GM23338 (cell line): ENCODE data around the gene NPHS1. TPM values are rescaled to one million over a fixed set of nuclear protein-coding genes. Genes with fewer than 3 reads are reported as not detected.

Source experiments
- ATAC-seq: fragments of 200-7000 bp; cut with Tn5 transposase; 3 replicates; pipeline ENCODE4 v1.9.1; 2020
- DNase-seq: peaks from one replicate; pipeline ENCODE4 v3.0.0-alpha.2; 2015; ENCODE audit warnings: low spot score
- H2AFZ ChIP-seq: fragments of 200-600 bp; sonication (generic); 2 replicates; pipeline ENCODE4 v1.8.0; 2016; ENCODE audit warnings: antibody characterized with exemption, mild to moderate bottlenecking, moderate library complexity
- H3F3A ChIP-seq: fragments of 200-600 bp; sonication (generic); replicated peaks from 2 replicates; pipeline ENCODE4 v1.8.0; 2017; ENCODE audit warnings: antibody characterized with exemption, mixed run types, low read depth
- H3K27ac ChIP-seq: fragments of 200-600 bp; sonication (generic); 2 replicates; pipeline ENCODE4 v1.6.1; 2016; ENCODE audit warnings: low read depth
- H3K27me3 ChIP-seq: fragments of 200-600 bp; sonication (generic); 2 replicates; pipeline ENCODE4 v1.8.0; 2016; ENCODE audit warnings: mild to moderate bottlenecking, mixed run types, moderate library complexity; ENCODE audit not compliant: insufficient read depth
- H3K36me3 ChIP-seq: fragments of 200-600 bp; sonication (generic); 2 replicates; pipeline ENCODE4 v1.8.0; 2016; ENCODE audit warnings: mild to moderate bottlenecking; ENCODE audit not compliant: insufficient read depth
- H3K4me1 ChIP-seq: fragments of 200-600 bp; sonication (generic); 2 replicates; pipeline ENCODE4 v1.8.0; 2016; ENCODE audit warnings: mild to moderate bottlenecking, moderate library complexity; ENCODE audit not compliant: insufficient read depth
- H3K4me2 ChIP-seq: fragments of 200-600 bp; sonication (generic); 2 replicates; pipeline ENCODE4 v1.7.1; 2017; ENCODE audit warnings: mixed run types
- H3K4me3 ChIP-seq: fragments of 200-600 bp; sonication (generic); 2 replicates; pipeline ENCODE4 v1.6.1; 2016; ENCODE audit warnings: mixed run types
- H3K79me2 ChIP-seq: fragments of 200-600 bp; sonication (generic); replicated peaks from 2 replicates; pipeline ENCODE4 v1.8.0; 2017; ENCODE audit warnings: mild to moderate bottlenecking; ENCODE audit not compliant: insufficient read depth
- H3K9me2 ChIP-seq: fragments of 200-600 bp; sonication (generic); 2 replicates; pipeline ENCODE4 v1.8.0; 2017; ENCODE audit not compliant: insufficient read depth
- H4K20me1 ChIP-seq: fragments of 200-600 bp; sonication (generic); replicated peaks from 2 replicates; pipeline ENCODE4 v1.8.0; 2017; ENCODE audit warnings: mild to moderate bottlenecking; ENCODE audit not compliant: insufficient read depth
- H3K27ac Mint-ChIP-seq: 2 replicates; pipeline ENCODE4 v1.8.0; 2020; ENCODE audit warnings: inconsistent platforms, mild to moderate bottlenecking, moderate library complexity, mixed read lengths
- H3K27me3 Mint-ChIP-seq: 3 replicates; pipeline ENCODE4 v1.8.0; 2022; ENCODE audit warnings: low read depth, mild to moderate bottlenecking, moderate library complexity, mixed read lengths, inconsistent platforms; ENCODE audit not compliant: insufficient read depth, poor library complexity
- H3K36me3 Mint-ChIP-seq: 3 replicates; pipeline ENCODE4 v1.8.0; 2021; ENCODE audit warnings: low read depth, mild to moderate bottlenecking, inconsistent platforms, moderate library complexity, mixed read lengths
- H3K4me1 Mint-ChIP-seq: 3 replicates; pipeline ENCODE4 v1.8.0; 2020; ENCODE audit warnings: mild to moderate bottlenecking, inconsistent platforms, mixed read lengths
- H3K4me3 Mint-ChIP-seq: 3 replicates; pipeline ENCODE4 v1.8.0; 2021; ENCODE audit warnings: moderate library complexity, mild to moderate bottlenecking, inconsistent platforms, mixed read lengths
- H3K9me3 Mint-ChIP-seq: 3 replicates; pipeline ENCODE4 v1.8.0; 2020; ENCODE audit warnings: moderate library complexity, mild to moderate bottlenecking, inconsistent platforms, mixed read lengths
- EZH2phosphoT487 ChIP-seq: fragments of 200-600 bp; sonication (generic); IDR thresholded peaks from one replicate; pipeline ENCODE4 v1.8.1; 2018; ENCODE audit warnings: antibody characterized with exemption; ENCODE audit not compliant: unreplicated experiment
- NANOG ChIP-seq: IDR thresholded peaks from 2 replicates; pipeline ENCODE4 v1.6.1; 2016; ENCODE audit warnings: antibody characterized with exemption, borderline replicate concordance
- POLR2AphosphoS5 ChIP-seq: IDR thresholded peaks from 2 replicates; pipeline ENCODE4 v1.6.1; 2016; ENCODE audit warnings: antibody characterized with exemption, low read depth
- REST ChIP-seq: IDR thresholded peaks from one replicate; pipeline ENCODE4 v1.6.1; 2018; ENCODE audit warnings: antibody characterized with exemption; ENCODE audit not compliant: unreplicated experiment
- ZNF331 ChIP-seq: fragments of 250-450 bp; sonication (Bioruptor Pico); IDR thresholded peaks from 2 replicates; pipeline ENCODE4 v1.5.0; 2020; ENCODE audit warnings: low read depth, mild to moderate bottlenecking, moderate library complexity
- ZNF462 ChIP-seq: fragments of 250-450 bp; sonication (Bioruptor Pico); IDR thresholded peaks from 2 replicates; pipeline ENCODE4 v1.5.0; 2020; ENCODE audit warnings: mild to moderate bottlenecking, moderate library complexity
- polyA plus RNA-seq: library from polyadenylated mRNA; unstranded; fragments of >200 nt; fragmentation: Nextera tagmentation; extraction: Ambion mirVana; gene quantifications from 2 replicates; pipeline ENCODE4 v1.2.1, GENCODE V29; 2016
- total RNA-seq: library from RNA; depleted of rRNA; stranded (reverse); fragments of >200 nt; shearing (Covaris generic); gene quantifications from 2 replicates; pipeline ENCODE4 v1.2.3, GENCODE V29; 2014

Gene NPHS1
- total and polyA plus RNA-seq, 2 experiments from 2014 or later, result 1.0 to 1.3 TPM

- no peak for TF ChIP-seq ZNF462 (CRISPR knock-in tag)
Measured at GRCh38 chr19:35805526-35806102, 46.7 kb downstream of the NPHS1 start (continued).

GRCh38 chr19:35801828-35802227 is 50.5 kb downstream of the NPHS1 start:
- H3K27me3 Mint-ChIP-seq, result peaks cover 24% of the 10 kb centered on the region
- no peaks in the 10 kb centered on the region for H3F3A ChIP-seq
- H3K9me3 Mint-ChIP-seq, result no peaks in the 10 kb centered on the region
- H3K27me3 ChIP-seq, result peaks cover 23% of the 10 kb centered on the region
- H3K4me3 ChIP-seq, result no peak overlapping the region
- no peaks in the 10 kb centered on the region for H3K36me3 Mint-ChIP-seq
- no peak for DNase-seq
- ATAC-seq, result no peak
- no peaks in the 10 kb centered on the region for H3K9me2 ChIP-seq
- no peaks in the 10 kb centered on the region for H3K36me3 ChIP-seq
- H4K20me1 ChIP-seq, result no peaks in the 10 kb centered on the region
- no peak overlapping the region for H2AFZ ChIP-seq
- H3K4me1 Mint-ChIP-seq, result peaks cover 7% of the 10 kb centered on the region; the same call in 2 of the 3 replicates
- H3K79me2 ChIP-seq, result no peaks in the 10 kb centered on the region
- no peak overlapping the region for H3K4me3 Mint-ChIP-seq
- H3K27ac Mint-ChIP-seq, result no peak overlapping the region
- H3K27ac ChIP-seq, result no peak overlapping the region
- peaks cover 7% of the 10 kb centered on the region; the same call in 1 of the 2 replicates for H3K4me1 ChIP-seq
- H3K4me2 ChIP-seq, result no peak overlapping the region
- TF ChIP-seq EZH2phosphoT487 (no peak), REST (no peak), ZNF331 (no peak), POLR2AphosphoS5 (no peak), NANOG (no peak)
